Globus pallidus (tissue), 1 donor: ENCODE data around the gene ST6GALNAC4.

ENCODE experiments used
- DNase-seq: peaks from one replicate; pipeline ENCODE4 v3.0.0-alpha.2; 2015; ENCODE audit warnings: low spot score

The ST6GALNAC4 gene, protein sequence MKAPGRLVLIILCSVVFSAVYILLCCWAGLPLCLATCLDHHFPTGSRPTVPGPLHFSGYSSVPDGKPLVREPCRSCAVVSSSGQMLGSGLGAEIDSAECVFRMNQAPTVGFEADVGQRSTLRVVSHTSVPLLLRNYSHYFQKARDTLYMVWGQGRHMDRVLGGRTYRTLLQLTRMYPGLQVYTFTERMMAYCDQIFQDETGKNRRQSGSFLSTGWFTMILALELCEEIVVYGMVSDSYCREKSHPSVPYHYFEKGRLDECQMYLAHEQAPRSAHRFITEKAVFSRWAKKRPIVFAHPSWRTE

DNA sequence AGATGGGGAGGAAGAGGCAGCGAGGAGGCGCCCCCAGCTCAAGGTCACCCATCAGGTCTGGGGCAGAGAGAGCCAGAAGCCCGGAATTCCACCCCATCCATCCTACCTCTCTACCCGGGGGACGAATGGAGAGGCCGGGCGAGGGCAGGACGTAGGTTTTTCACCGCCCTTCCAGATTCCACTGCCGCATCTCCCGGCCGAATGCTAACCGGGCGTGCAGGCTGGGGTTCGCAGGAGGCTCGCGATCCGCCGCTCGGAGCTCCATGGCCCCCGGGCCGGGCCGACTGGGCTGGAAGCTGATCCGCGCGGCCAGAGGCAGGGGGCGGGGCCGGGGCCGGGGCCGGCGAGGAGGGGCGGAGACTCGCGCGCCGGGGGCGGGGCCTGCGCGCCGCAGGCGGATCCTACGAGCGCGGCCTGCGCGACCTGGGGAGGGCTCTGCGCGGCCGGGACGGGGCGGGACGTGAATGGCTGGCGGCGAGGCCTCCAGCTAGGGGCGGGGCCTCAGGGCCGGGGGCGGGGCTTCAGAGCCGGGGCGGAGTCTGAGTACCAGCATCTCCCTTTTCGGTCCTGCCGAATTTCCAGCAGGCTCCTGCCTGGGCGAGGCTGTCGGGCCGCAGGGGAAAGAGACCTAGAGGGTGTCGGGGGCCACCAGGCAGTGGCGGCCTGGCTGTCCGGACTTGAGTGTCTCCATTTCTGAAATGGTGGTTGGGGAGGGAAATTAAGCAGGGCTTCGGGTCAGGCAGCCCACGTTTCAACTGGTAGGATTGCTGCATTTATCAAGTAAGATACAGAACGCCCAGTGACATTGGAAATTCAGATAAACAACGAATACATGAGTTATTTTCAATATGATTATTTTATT, at the start of gene ST6GALNAC4:
Gene ST6GALNAC4, minus strand, starts transcription at position 322 of the 862 bp plus-strand sequence. CDS start 622 bp downstream, outside the sequence.
- peak; percentile 93 for DNase-seq

DNA sequence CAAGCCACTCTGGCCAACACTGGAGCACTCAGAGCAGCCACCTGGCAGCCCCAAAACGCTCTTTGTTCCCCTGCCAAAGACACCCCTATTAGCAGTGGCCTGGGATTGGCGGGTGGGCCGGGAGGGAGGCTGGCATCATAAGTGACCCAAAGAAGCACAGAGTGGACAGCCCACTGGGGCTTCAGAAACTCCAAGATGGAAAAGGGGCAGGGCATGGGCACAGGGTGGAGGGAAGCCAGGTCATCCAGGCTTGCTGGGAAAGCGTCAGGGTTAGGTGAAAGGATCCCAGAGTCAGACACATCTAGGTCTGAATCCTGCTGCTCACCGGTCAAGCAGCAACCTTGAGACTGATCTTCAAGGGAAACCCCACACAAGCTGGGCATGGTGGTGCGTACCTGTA, 49.1 kb upstream of the ST6GALNAC4 start:
- no peak for DNase-seq

- DNase-seq, result no peak
Observed at GRCh38 chr9:127963359-127964064, 46.7 kb upstream of the ST6GALNAC4 start.

DNA sequence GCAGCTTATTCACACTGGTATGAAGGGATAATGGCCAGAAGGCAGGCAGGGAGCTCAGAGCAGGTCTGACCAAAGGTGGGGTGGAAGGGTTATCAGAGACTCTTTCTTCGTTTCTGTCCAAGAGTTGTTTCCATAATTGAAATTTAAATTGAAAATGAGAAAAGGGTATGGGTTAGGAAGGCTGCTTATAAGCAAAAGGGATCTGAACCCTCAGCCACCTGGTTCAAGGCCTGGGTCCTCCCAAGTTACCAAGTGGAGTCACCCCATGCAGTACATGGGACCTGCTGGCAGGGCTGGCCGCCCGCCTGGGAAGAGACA, 46.2 kb upstream of the ST6GALNAC4 start:
- peak; percentile 22 for DNase-seq

DNA sequence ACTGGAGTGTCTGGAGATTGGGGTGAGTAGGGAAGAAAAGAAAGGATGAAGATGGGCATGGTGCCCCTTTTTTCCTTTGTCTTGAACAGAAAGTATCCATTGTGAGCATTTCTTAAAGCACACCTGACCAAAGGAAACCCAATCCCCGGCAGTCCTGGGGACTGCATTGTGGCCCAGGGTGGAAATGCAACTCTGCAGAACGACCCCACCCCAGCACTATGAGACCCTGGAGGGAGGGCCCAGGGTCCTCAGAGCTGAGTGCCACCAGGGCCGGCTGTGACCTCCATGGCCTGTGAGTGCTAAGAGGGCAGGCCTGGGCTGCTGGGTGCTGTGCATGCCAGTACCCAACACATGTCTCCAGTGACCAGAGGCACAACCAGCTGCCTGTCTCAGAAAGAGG, 45.4 kb upstream of the ST6GALNAC4 start:
- DNase-seq, result peak; percentile 3

- no peak for DNase-seq
Observed at GRCh38 chr9:127961613-127962155, 44.8 kb upstream of the ST6GALNAC4 start.

DNA sequence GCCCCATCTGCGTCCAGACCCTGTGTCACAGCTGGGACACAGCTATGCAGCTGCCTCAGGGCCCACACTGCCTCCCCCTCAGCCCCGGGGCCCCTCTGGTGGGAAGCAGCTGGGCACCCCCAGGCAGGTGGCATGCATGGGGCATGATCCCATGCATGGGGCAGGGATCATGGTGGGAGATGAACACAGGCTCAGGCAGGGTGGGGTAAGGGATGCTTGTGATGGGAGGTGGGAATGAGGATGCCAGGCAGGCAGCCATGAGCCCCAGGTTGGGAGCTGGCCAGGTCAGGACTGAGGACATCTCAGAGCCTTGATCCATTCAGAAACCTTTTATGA, 44.3 kb upstream of the ST6GALNAC4 start:
- no peak for DNase-seq

DNA sequence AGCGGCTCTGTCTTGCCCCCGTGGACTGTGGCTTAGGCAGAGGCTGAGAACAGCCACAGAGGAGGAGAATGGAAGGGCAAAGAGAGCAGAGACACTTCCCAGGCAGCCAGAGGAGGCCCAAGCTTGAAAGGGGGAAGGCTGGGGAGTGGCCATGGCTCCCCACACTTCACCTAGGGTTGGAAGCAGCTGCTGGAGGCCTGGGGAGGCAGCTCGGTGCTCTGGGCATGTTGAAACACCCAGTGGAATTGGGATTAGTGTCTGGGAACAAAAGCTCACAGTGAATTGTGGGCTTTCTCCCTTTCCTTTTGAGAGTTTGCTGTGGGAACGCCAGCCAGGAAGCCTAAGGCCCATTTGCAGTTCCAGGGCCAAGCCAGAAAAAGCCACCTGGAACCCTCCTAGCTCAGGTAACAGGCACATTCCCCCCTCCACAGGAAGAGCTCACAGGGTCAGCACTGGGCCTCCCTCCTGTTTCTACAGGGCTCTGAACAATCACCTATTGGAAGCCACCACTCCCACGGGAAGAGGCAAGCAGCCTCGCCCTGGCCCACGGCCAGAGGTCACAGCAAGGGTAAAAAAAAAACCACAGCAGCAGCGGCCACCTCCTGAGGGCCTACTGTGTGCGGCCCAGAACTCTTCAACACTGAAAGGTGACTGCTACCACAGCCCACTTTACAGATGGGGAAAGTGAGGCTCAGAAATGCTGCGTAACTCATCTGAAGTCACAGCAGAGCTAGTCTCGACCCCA, 43.7 kb upstream of the ST6GALNAC4 start:
- DNase-seq, result no peak

GRCh38 chr9:127959841-127960409, 43.1 kb upstream of the ST6GALNAC4 start:
- no peak for DNase-seq

DNA sequence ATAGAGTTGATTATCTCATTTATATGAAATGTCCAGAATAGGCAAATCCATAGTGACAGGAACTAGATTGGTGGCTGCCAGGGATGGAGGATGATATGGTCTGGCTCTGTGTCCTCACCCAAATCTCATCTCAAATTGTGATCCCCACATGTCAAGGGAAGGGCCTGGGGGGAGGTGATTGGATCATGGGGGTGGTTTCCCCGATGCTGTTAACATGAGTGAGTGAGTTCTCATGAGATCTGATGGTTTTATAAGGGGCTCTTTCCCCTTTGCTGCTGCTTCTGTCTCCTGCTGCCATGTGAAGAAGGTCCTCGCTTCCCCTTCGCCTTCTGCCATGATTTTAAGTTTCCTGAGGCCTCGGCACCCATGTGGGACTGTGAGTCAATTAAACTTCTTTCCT, 42.6 kb upstream of the ST6GALNAC4 start:
- DNase-seq, result no peak

- no peak for DNase-seq
Observed at GRCh38 chr9:127958728-127959127, 41.9 kb upstream of the ST6GALNAC4 start.

DNA sequence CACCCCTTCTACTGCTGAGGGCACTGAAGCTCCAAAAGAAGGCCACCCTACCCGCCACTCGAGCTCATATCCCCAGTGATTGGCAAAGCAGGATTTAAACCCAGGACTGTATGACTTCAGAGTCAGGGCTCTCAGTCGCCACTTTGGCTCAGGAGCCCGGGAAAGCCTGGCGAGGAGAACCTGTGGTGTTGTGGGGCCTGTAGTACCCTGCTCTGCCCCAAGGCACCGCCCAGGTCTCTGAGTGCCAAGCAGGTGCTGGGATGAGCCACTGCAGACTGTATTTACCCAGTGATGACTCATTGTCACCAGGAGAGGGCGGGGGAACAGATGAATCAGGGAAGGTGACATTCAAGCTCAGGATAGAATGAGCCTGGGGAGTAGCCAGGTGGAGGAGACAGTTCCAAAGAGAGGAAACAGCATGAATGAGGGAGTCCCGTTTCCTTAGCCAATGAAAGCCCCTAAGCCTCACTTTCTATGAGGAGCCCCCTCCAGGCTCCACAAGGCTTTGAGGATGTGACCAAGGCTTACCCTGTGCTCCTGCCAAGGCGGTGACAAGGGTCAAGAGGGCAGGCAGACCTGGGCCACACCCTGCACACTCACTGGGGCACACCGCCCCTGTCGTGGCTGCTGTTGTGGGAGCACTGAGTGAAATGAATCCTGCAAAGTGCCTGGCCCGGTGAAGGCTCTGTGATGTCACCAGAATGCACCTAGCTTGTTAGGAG, 38.6 kb upstream of the ST6GALNAC4 start:
- peak; percentile 71 for DNase-seq

GRCh38 chr9:127954831-127955293, 38.0 kb upstream of the ST6GALNAC4 start:
- DNase-seq, result peak; percentile 77

- DNase-seq, result peak; percentile 42
Observed at GRCh38 chr9:127953768-127954505, 37.1 kb upstream of the ST6GALNAC4 start.

DNA sequence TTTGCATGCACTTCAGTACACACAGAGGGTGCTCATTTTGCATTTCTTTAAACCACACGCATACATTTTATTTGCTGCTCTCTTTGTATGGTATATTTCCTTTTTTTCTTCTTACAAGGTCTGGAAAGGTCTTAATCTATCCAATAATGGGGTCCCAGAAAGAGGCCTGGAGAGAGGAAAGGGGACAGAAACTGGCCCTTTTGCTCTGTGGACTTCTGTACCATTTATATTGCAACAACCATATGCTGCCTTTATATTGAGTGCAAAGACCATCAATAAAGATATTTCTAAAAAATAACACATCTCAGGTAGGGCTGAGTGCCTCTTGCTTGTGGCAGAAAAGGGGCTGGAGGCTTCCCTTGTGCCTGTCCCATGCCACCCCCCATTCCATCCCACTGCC, 36.3 kb upstream of the ST6GALNAC4 start:
- DNase-seq, result no peak

- DNase-seq, result peak; percentile 99
Observed at GRCh38 chr9:127950513-127951289, 33.9 kb upstream of the ST6GALNAC4 start.

GRCh38 chr9:127949827-127950512, 33.1 kb upstream of the ST6GALNAC4 start:
- peak; percentile 87 for DNase-seq
